Endothelial cell of umbilical vein (primary cell): ENCODE data around the gene EXD3. TPM values are rescaled to one million over a fixed set of nuclear protein-coding genes. Genes with fewer than 3 reads are reported as not detected.

Experiments
- BruUV-seq: library from RNA; stranded (reverse); fragments of 400-500 nt; replicated peaks from 2 replicates; lab custom pipeline; 2021; lab: Mats Ljungman, UMichigan
- CTCF ChIA-PET: fragments of 300-600, 350-600 bp; sonication (Branson Sonifier 250); formaldehyde crosslinking; loops from one replicate; lab custom pipeline; 2021; ENCODE audit warnings: antibody characterized with exemption, inconsistent platforms; lab: Charles Lee
- POLR2A ChIA-PET: fragments of 300-600, 350-600 bp; sonication (Branson Sonifier 250); formaldehyde crosslinking; loops from one replicate; lab custom pipeline; 2021; ENCODE audit warnings: antibody characterized with exemption, inconsistent platforms; lab: Charles Lee
- DNase-seq: peaks from one replicate; pipeline ENCODE4 v3.0.0-alpha.2; 2011; ENCODE audit warnings: low read depth, low spot score
- FAIRE-seq: peaks from 2 replicates; lab custom pipeline; 2011; peaks lifted over from hg19 to GRCh38; lab: Jason Lieb, UNC
- H2AFZ ChIP-seq: 2 replicates; pipeline ENCODE4 v1.6.0; 2012; ENCODE audit warnings: low read depth, low read length, control low read depth, inconsistent platforms
- H3K27ac ChIP-seq: 2 replicates; pipeline ENCODE4 v1.5.1; 2011; ENCODE audit warnings: low read depth, mild to moderate bottlenecking, control low read depth, low read length, moderate library complexity; ENCODE audit not compliant: insufficient read depth
- H3K27me3 ChIP-seq, 2 experiments: 2 replicates each; pipeline versions ENCODE4 v1.6.0 to v1.6.1; 2011; ENCODE audit warnings: low read length in 2 of 2, mixed read lengths in 1 of 2; ENCODE audit not compliant: control insufficient read depth in 2 of 2, insufficient read depth in 2 of 2
- H3K36me3 ChIP-seq, 2 experiments: 2 replicates in 1 of 2; 3 replicates in 1 of 2; pipeline ENCODE4 v1.5.1; 2011; ENCODE audit warnings: low read length in 2 of 2, mild to moderate bottlenecking in 1 of 2, moderate library complexity in 1 of 2; ENCODE audit not compliant: control insufficient read depth in 2 of 2, insufficient read depth in 2 of 2; ENCODE audit errors: extremely low read depth in 1 of 2
- H3K4me1 ChIP-seq: 3 replicates; pipeline ENCODE4 v1.5.1; 2011; ENCODE audit warnings: mild to moderate bottlenecking, low read length; ENCODE audit not compliant: control insufficient read depth, insufficient read depth; ENCODE audit errors: extremely low read depth
- H3K4me2 ChIP-seq: 2 replicates; pipeline ENCODE4 v1.6.1; 2011; ENCODE audit warnings: low read length, control low read depth, mixed read lengths; ENCODE audit not compliant: insufficient read depth
- H3K4me3 ChIP-seq, 3 experiments: fragments of 200-600 bp in 1 of 3; sonication (generic), shearing (Covaris generic) in 1 of 3; replicated peaks in 1 of 3; 2 replicates each; pipeline ENCODE4 v1.5.1; 2011 to 2016; ENCODE audit warnings: control low read depth in 3 of 3, low read length in 3 of 3, mild to moderate bottlenecking in 2 of 3, inconsistent platforms in 1 of 3, low read depth in 1 of 3, moderate library complexity in 1 of 3; ENCODE audit not compliant: insufficient read depth in 1 of 3
- H3K79me2 ChIP-seq: 2 replicates; pipeline ENCODE4 v1.6.0; 2012; ENCODE audit warnings: low read length, inconsistent platforms; ENCODE audit not compliant: control insufficient read depth, insufficient read depth
- H3K9ac ChIP-seq: replicated peaks from 2 replicates; pipeline ENCODE3; 2011; ENCODE audit warnings: low read length, control low read depth; ENCODE audit not compliant: insufficient read depth; ENCODE audit errors: extremely low read depth
- H3K9me1 ChIP-seq: replicated peaks from 3 replicates; pipeline ENCODE4 v1.6.0; 2011; ENCODE audit warnings: mild to moderate bottlenecking, low read length; ENCODE audit not compliant: control insufficient read depth, insufficient read depth; ENCODE audit errors: extremely low read depth
- H3K9me3 ChIP-seq: replicated peaks from 2 replicates; pipeline ENCODE4 v1.5.1; 2012; ENCODE audit warnings: low read length, inconsistent platforms; ENCODE audit not compliant: control insufficient read depth, insufficient read depth
- H4K20me1 ChIP-seq: replicated peaks from 2 replicates; pipeline ENCODE3; 2011; ENCODE audit warnings: mild to moderate bottlenecking, low read length; ENCODE audit not compliant: control insufficient read depth, insufficient read depth; ENCODE audit errors: extremely low read depth
- EZH2 ChIP-seq: IDR thresholded peaks from 2 replicates; pipeline ENCODE4 v1.6.1; 2012; ENCODE audit warnings: borderline replicate concordance, low read depth, mild to moderate bottlenecking, moderate library complexity, low read length, inconsistent platforms; ENCODE audit not compliant: severe bottlenecking
- FOS ChIP-seq: IDR thresholded peaks from 2 replicates; pipeline ENCODE4 v1.6.1; 2011; ENCODE audit warnings: mild to moderate bottlenecking, low read length, moderate library complexity, borderline replicate concordance; ENCODE audit not compliant: insufficient read depth
- GATA2 ChIP-seq: IDR thresholded peaks from 2 replicates; pipeline ENCODE4 v1.7.0; 2011; ENCODE audit warnings: low read depth, mild to moderate bottlenecking, moderate library complexity, mixed read lengths, low read length; ENCODE audit not compliant: insufficient read length, insufficient read depth
- JUN ChIP-seq: IDR thresholded peaks from 2 replicates; pipeline ENCODE4 v1.6.1; 2011; ENCODE audit warnings: borderline replicate concordance, low read depth; ENCODE audit not compliant: insufficient read length, insufficient read depth
- MYC ChIP-seq: IDR thresholded peaks from one replicate; pipeline ENCODE4 v1.6.1; 2011; ENCODE audit warnings: mild to moderate bottlenecking, low read depth, low read length
- POLR2A ChIP-seq: IDR thresholded peaks from 2 replicates; pipeline ENCODE4 v1.6.1; 2012; ENCODE audit warnings: low read depth, mild to moderate bottlenecking, control low read depth, low read length
- POLR2AphosphoS5 ChIP-seq: IDR thresholded peaks from 2 replicates; pipeline ENCODE4 v1.6.1; 2012; ENCODE audit warnings: low read depth, mild to moderate bottlenecking, control low read depth, low read length, moderate library complexity; ENCODE audit not compliant: insufficient read depth
- dilution Hi-C: fragments of 300-500 bp; cut with MboI; formaldehyde crosslinking; loops from one replicate; pipeline ENCODE4 v1.15.0; 2019; ENCODE audit warnings: low sequenced_read_pairs; ENCODE audit not compliant: extremely low pct_ligation_motif_present
- intact Hi-C: fragments of 100-400 bp; cut with micrococcal nuclease; formaldehyde crosslinking; loops from one replicate; pipeline ENCODE4 v1.10.0; 2022
- polyA plus RNA-seq, 4 experiments: library from polyadenylated mRNA; depleted of rRNA in 3 of 4; stranded (reverse) in 3 of 4; unstranded in 1 of 4; fragments of >200 nt; gene quantifications; 2 replicates each; pipeline versions ENCODE4 v1.2.1 to v1.2.3, GENCODE V29; 2011 to 2012; ENCODE audit warnings: missing spikeins in 1 of 4
- total RNA-seq: library from RNA; stranded (reverse); gene quantifications from 2 replicates; pipeline ENCODE4 v1.2.3, GENCODE V29; 2021
- TF ChIP-seq, protein P1 (sequence below): IDR thresholded peaks from 2 replicates; pipeline ENCODE4 v1.6.1; 2011; ENCODE audit not compliant: insufficient read depth, insufficient read length
- TF ChIP-seq, protein P2 (sequence below), 2 donors: IDR thresholded peaks; 1 replicate in 1 of 2; 2 replicates in 1 of 2; pipeline ENCODE4 v1.5.1; 2011; ENCODE audit warnings: low read length in 2 of 2, mild to moderate bottlenecking in 2 of 2, moderate library complexity in 2 of 2, control low read depth in 1 of 2, inconsistent platforms in 1 of 2, low read depth in 1 of 2; ENCODE audit not compliant: insufficient read depth in 1 of 2; ENCODE audit errors: extremely low read depth in 1 of 2

Gene EXD3
- total and polyA plus RNA-seq, 2 donors (not counting 3 experiments of a cell fraction or from before 2014, with no cell fraction given), result 17.7 to 30.3 TPM

DNA sequence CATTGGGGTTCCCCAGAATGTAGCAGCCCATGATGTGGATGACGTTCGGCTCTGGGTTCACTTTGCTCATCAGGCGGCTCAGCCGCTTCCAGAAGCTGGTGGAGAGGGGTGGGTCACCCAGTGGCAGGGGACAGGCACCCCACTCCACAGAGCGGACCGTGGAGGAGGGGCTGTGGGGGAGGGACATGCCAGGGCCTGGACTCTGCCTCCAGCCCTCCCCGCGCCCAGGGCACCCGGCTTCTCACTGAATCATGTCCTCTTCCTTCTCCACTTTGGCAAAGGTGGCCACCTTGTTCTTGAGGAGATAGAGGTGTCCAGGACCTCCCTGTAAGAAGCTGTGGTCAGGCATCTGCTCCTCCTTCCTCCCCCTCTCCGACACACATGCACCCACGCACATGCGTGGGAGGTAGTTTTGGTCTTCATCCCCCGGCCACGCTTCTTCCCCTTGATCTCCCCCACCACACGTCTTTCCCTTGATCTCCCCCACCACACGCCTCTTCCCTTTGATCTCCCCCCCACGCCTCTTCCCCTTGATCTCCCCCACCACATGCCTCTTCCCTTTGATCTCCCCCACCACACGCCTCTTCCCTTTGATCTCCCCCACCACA, 27.1 kb upstream of the EXD3 start:
- peaks cover 7 to 14% of the 10 kb centered on the region in 2 experiments for H3K36me3 ChIP-seq
- no peaks in the 10 kb centered on the region for H3K27me3 ChIP-seq
- H3K4me3 ChIP-seq, result no peak overlapping the region
- TF ChIP-seq POLR2AphosphoS5 (no peak), FOS (no peak), POLR2A (no peak), MYC (no peak), GATA2 (no peak), JUN (no peak), EZH2 (no peak)
- TF ChIP-seq, protein P1, sequence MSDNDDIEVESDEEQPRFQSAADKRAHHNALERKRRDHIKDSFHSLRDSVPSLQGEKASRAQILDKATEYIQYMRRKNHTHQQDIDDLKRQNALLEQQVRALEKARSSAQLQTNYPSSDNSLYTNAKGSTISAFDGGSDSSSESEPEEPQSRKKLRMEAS, result no peak
- TF ChIP-seq, protein P2, sequence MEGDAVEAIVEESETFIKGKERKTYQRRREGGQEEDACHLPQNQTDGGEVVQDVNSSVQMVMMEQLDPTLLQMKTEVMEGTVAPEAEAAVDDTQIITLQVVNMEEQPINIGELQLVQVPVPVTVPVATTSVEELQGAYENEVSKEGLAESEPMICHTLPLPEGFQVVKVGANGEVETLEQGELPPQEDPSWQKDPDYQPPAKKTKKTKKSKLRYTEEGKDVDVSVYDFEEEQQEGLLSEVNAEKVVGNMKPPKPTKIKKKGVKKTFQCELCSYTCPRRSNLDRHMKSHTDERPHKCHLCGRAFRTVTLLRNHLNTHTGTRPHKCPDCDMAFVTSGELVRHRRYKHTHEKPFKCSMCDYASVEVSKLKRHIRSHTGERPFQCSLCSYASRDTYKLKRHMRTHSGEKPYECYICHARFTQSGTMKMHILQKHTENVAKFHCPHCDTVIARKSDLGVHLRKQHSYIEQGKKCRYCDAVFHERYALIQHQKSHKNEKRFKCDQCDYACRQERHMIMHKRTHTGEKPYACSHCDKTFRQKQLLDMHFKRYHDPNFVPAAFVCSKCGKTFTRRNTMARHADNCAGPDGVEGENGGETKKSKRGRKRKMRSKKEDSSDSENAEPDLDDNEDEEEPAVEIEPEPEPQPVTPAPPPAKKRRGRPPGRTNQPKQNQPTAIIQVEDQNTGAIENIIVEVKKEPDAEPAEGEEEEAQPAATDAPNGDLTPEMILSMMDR (IDR thresholded peaks at IDR 0.05; ENCODE audit: extremely low read depth in 1 of 2, insufficient read depth in 1 of 2, low read depth in 1 of 2, low read length in 2 of 2), result no peak
- H3K4me1 ChIP-seq, result peaks cover 8% of the 10 kb centered on the region
- CTCF ChIA-PET, result interaction anchor here (0.6 kb wide), 1 partner anchor 27 kb away, joined by 3 read pairs; the partner anchor contains the start of genes EXD3 and NOXA1
- H4K20me1 ChIP-seq, result no peaks in the 10 kb centered on the region
- POLR2A ChIA-PET, result interaction anchor here (0.6 kb wide), 1 partner anchor 37 kb away, joined by 4 read pairs; no protein-coding TSS in a partner anchor
- DNase-seq (no peak), FAIRE-seq (no peak)
- H3K9me3 ChIP-seq, result no peaks in the 10 kb centered on the region
- intact Hi-C loops (no loop called here), dilution Hi-C loops (no loop called here)
- H3K9me1 ChIP-seq, result no peaks in the 10 kb centered on the region
- no peak overlapping the region for H3K27ac ChIP-seq
- no peak overlapping the region for H3K9ac ChIP-seq
- no peaks in the 10 kb centered on the region for H3K79me2 ChIP-seq
- H3K4me2 ChIP-seq, result no peak overlapping the region
- H2AFZ ChIP-seq, result no peak overlapping the region
- BruUV-seq, result no TSS peak
